Fibroblast of villous mesenchyme (primary cell): ENCODE measurements around the gene HTR3E. TPM values are rescaled to one million over a fixed set of nuclear protein-coding genes. Genes with fewer than 3 reads are reported as not detected.

Experiments
- DNase-seq: peaks from one replicate; pipeline ENCODE4 v3.0.0-alpha.2; 2010; ENCODE audit warnings: low read depth
- H3K4me3 ChIP-seq: 2 replicates; pipeline ENCODE4 v1.5.1; 2011; ENCODE audit warnings: low read depth, mild to moderate bottlenecking, low read length
- total RNA-seq: library from RNA; depleted of rRNA; stranded (reverse); fragments of >200 nt; gene quantifications from 2 replicates; pipeline ENCODE4 v1.2.3, GENCODE V29; 2012
- TF ChIP-seq, protein P1 (sequence below): IDR thresholded peaks from 2 replicates; pipeline ENCODE4 v1.5.1; 2012; ENCODE audit warnings: low read depth, mild to moderate bottlenecking, low read length; ENCODE audit not compliant: insufficient read depth

Gene HTR3E, protein sequence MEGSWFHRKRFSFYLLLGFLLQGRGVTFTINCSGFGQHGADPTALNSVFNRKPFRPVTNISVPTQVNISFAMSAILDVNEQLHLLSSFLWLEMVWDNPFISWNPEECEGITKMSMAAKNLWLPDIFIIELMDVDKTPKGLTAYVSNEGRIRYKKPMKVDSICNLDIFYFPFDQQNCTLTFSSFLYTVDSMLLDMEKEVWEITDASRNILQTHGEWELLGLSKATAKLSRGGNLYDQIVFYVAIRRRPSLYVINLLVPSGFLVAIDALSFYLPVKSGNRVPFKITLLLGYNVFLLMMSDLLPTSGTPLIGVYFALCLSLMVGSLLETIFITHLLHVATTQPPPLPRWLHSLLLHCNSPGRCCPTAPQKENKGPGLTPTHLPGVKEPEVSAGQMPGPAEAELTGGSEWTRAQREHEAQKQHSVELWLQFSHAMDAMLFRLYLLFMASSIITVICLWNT
- total RNA-seq, result not detected in 2 replicates

DNA sequence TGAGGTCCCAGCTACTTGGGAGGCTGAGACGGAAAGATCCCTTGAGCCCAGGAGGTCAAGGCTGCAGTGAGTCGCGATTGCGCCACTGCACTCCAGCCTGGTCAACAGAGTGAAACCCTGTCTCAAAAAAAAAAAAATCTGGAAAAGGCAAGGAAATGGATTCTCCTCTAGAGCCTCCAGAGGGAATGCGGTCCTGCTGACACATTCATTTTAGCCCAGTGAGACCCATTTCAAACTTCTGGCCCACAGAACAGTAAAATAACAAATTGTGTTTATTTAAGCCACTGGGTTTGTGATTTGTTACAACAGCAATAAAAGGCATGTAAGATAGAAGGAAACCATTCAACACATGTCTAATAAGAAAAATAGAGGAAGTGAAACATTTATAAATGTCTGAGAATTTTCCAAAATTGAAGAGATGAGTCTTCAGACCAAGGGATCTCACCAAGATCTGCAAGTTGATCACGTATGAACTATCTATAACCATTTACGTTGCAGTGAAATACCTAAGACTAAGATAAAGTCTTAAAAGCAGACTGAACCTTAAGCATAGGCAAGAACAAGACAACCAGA lies at the start of gene HTR3E:
TSS of gene HTR3E (plus strand) at position 254 of the 573 bp plus-strand sequence. CDS start 466 bp downstream, outside the sequence.
- no peak within 1 kb of the TSS for H3K4me3 ChIP-seq
- DNase-seq, result no peak
- TF ChIP-seq, protein P1, sequence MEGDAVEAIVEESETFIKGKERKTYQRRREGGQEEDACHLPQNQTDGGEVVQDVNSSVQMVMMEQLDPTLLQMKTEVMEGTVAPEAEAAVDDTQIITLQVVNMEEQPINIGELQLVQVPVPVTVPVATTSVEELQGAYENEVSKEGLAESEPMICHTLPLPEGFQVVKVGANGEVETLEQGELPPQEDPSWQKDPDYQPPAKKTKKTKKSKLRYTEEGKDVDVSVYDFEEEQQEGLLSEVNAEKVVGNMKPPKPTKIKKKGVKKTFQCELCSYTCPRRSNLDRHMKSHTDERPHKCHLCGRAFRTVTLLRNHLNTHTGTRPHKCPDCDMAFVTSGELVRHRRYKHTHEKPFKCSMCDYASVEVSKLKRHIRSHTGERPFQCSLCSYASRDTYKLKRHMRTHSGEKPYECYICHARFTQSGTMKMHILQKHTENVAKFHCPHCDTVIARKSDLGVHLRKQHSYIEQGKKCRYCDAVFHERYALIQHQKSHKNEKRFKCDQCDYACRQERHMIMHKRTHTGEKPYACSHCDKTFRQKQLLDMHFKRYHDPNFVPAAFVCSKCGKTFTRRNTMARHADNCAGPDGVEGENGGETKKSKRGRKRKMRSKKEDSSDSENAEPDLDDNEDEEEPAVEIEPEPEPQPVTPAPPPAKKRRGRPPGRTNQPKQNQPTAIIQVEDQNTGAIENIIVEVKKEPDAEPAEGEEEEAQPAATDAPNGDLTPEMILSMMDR, result no peak

DNA sequence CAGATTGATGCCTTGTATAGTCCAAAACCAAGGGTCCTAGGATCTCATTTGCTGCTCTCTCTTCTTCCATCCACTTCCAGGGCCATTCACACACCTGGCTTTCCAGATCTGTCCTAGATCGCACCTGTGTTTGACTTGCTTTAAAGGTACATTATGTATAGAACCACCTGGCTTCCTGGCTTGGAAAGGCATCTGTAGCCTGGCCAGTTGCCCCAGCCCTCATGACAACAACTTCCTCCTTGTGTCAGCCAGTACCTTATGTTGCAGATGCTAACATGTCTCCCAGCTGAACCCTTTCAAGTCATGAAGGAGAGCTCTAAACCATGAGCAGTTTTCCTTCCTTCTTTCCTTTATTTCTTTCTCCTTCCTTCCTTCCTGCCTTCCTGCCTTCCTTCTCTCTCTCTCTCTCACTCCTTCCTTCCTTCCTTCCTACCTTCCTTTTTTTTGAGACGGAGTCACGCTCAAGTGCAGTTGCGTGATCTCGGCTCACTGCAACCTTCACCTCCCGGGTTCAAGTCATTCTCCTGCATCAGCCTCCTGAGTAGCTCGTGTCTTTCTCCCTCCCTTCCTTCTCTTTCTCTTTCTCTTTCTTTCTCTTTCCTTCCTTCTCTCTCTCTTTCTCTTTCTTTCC lies 46.5 kb upstream of the HTR3E start:
- no peak overlapping the region for H3K4me3 ChIP-seq
- DNase-seq, result no peak
- TF ChIP-seq, protein P1, result no peak

DNA sequence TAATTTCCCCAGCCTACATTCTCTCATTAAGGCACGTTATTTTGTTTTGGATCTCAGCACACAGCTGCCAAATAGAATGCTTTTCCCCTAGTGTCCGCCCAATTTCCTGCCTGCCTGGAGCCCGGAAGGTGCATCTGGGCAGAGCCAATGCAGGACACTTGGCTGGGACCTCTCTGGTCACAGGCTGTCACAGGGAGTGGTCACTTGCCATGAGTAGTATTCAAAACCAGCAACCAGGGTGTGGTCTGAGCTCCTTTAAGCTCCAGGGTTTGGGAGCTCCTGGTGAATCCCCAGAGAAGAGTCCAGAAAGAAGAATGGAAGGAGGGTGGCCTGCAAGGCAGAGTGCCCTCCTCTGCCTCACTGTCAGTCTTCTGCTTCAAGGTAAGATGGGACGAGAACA lies 44.1 kb upstream of the HTR3E start, which contains the start of gene HTR3C:
TSS of gene HTR3C (plus strand) at position 281 of the 400 bp plus-strand sequence. CDS start at position 315, 34 bp downstream.
- no peak within 1 kb of the TSS for H3K4me3 ChIP-seq
- no peak for DNase-seq
- TF ChIP-seq, protein P1, result no peak

DNA sequence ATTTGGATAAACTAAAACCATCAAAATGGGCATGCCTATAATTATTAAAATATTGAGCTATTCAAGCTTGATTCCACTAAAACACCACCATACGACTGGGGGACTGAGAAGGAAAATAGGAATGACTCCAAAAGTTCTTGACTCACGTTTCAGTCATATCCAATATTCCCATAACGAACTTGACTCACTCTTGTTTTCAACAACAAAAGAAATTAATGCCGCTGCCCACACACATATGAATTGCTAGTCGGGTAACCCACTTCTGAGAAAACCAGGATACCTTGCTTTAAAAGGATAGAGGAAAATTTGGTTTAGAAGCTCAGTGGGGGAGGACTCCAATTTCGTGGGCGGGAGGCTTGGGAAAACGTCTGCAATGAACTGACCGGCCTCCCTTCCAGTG lies 38.8 kb upstream of the HTR3E start:
- TF ChIP-seq, protein P1, result no peak
- peak; percentile 37 for DNase-seq
- no peak overlapping the region for H3K4me3 ChIP-seq

DNA sequence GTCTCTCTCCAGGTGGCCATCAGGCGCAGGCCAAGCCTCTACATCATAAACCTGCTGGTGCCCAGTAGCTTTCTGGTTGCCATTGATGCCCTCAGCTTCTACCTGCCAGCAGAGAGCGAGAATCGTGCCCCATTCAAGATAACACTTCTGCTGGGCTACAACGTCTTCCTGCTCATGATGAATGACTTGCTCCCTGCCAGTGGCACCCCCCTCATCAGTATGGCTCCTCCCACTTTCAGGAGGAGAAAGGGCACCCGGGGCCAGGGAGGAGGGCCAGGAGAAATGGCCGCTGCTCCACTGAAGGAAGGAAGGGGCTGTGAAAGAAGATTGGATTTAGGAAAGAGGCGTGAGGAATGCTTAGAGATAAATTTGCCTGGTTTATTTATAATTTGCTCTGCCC lies 37.4 kb upstream of the HTR3E start:
- no peak for DNase-seq
- H3K4me3 ChIP-seq, result no peak overlapping the region
- TF ChIP-seq, protein P1, result no peak

DNA sequence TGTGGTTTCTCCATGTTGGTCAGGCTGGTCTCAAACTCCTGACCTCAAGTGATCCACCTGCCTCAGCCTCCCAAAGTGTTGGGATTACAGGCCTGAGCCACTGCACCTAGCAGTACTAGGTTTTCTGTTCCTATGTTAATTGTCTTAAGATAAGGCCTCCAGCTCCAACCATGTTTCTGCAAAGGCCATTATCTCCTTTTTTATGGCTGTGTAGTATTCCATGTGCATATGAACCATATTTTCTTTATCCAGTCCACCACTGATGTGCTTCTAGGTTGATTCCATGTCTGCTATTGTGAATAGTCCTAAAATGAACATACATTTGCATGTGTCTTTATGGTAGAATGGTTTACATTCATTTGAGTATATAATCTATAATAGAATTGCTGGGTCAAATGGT lies 34.2 kb upstream of the HTR3E start:
- DNase-seq, result no peak
- no peak overlapping the region for H3K4me3 ChIP-seq
- TF ChIP-seq, protein P1, result no peak
